ENCODE data around the gene C22orf39. TPM values are rescaled to one million over a fixed set of nuclear protein-coding genes. Genes with fewer than 3 reads are reported as not detected.

C22orf39 gene
- total and polyA plus RNA-seq, 4 donors: 11.3 to 22.4 (median 13.5) TPM

GRCh38 chr22:19467912-19468311 is 20.4 kb upstream of the C22orf39 start:
- Histone ChIP-seq H3K36me3 (ENCODE audit: control insufficient read depth in 4 of 4, insufficient read depth in 3 of 4, low read depth in 1 of 4, low read length in 3 of 4) (peaks cover 38 to 93% (median 79%) of the 10 kb centered on the region in 4 donors), H3K9ac (ENCODE audit: low read depth in 1 of 2, low read length in 2 of 2) (no peak overlapping the region), H3K4me3 (ENCODE audit: low read depth in 1 of 3, low read length in 3 of 3) (no peak overlapping the region), H3K9me3 (ENCODE audit: control insufficient read depth in 4 of 4, low read length in 3 of 4) (no peaks in the 10 kb centered on the region), H3K4me1 (ENCODE audit: control insufficient read depth in 4 of 4, insufficient read depth in 4 of 4, low read length in 3 of 4) (no peaks in the 10 kb centered on the region), H3K27me3 (ENCODE audit: control insufficient read depth in 4 of 4, insufficient read depth in 4 of 4, low read length in 3 of 4) (no peaks in the 10 kb centered on the region), H3K27ac (ENCODE audit: low read depth in 1 of 2, low read length in 2 of 2) (no peak overlapping the region)
- WGBS: 97% methylated on average over 6 of the region's 6 CpGs
- DNase-seq (ENCODE audit: low spot score): no peak
- no peak for TF ChIP-seq TAF1 (conservative IDR thresholded peaks at IDR 0.05)
- TF ChIP-seq HNF4A (conservative IDR thresholded peaks at IDR 0.05): no peak
- no peak for TF ChIP-seq ZBTB33 (IDR thresholded peaks at IDR 0.05)
- no peak for TF ChIP-seq EGR1 (IDR thresholded peaks at IDR 0.05; ENCODE audit: low read depth in 2 of 2)
- no peak for TF ChIP-seq MAX (IDR thresholded peaks at IDR 0.05)
- no peak for TF ChIP-seq JUND (IDR thresholded peaks at IDR 0.05)
- no peak for TF ChIP-seq RXRA (IDR thresholded peaks at IDR 0.05)
- no peak for TF ChIP-seq NR2F2 (IDR thresholded peaks at IDR 0.05)
- no peak for TF ChIP-seq FOXA2 (IDR thresholded peaks at IDR 0.05)
- TF ChIP-seq SP1 (IDR thresholded peaks at IDR 0.05): no peak
- TF ChIP-seq, protein P1, sequence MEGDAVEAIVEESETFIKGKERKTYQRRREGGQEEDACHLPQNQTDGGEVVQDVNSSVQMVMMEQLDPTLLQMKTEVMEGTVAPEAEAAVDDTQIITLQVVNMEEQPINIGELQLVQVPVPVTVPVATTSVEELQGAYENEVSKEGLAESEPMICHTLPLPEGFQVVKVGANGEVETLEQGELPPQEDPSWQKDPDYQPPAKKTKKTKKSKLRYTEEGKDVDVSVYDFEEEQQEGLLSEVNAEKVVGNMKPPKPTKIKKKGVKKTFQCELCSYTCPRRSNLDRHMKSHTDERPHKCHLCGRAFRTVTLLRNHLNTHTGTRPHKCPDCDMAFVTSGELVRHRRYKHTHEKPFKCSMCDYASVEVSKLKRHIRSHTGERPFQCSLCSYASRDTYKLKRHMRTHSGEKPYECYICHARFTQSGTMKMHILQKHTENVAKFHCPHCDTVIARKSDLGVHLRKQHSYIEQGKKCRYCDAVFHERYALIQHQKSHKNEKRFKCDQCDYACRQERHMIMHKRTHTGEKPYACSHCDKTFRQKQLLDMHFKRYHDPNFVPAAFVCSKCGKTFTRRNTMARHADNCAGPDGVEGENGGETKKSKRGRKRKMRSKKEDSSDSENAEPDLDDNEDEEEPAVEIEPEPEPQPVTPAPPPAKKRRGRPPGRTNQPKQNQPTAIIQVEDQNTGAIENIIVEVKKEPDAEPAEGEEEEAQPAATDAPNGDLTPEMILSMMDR (IDR thresholded peaks at IDR 0.05; ENCODE audit: low read depth, low read length, missing input control): no peak
- no peak for TF ChIP-seq YY1 (IDR thresholded peaks at IDR 0.05)
- no peak for TF ChIP-seq HNF4G (IDR thresholded peaks at IDR 0.05)
- TF ChIP-seq ATF3 (IDR thresholded peaks at IDR 0.05): no peak
- no peak for TF ChIP-seq GABPA (IDR thresholded peaks at IDR 0.05 in 1 of 2, conservative IDR thresholded peaks at IDR 0.05 in 1 of 2)
- no peak for TF ChIP-seq RAD21 (IDR thresholded peaks at IDR 0.05)

DNA sequence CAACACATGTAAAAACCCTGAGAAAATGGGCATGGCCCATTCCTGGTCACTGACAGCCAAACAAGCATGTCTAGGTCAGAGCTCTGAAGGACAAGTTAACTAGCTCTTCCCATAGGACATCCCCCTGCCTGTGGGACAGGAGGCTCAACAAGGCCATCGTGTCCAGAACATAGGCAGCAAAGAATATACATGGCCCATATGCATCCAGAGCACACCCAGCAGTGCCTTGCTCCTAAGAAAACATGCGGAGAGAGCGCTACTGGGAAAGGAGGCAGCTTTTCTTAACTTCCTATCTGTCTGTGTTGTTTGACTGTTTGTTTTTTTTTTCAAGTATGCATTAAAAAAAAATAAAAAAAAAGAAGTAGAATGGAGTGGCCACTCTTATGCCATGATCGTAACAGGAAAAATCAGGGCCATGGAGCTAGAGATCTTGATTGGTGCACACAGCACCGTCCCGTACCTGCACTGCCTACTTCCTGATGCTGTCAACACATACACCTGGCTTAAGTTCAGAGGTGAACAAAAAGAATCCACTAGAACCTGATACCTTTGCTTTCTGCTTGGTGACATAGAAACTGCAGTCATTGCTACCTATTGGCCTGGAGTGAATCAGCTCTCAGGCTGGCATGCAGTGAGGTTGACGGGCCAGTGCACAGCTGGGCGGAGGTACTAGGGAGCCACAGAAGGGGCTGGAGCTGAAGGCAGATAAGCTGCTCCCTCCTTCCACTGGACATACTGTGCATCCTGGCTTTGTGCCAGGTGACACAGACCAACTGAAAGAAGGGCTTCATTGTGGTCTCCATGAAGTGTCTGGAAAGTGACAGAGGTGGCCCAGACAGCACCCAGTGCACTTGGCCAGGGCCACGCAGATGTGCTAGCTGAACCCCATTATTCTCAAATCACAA is 19.6 kb upstream of the C22orf39 start:
- TF ChIP-seq TAF1 (conservative IDR thresholded peaks at IDR 0.05) (no peak), GABPA (IDR thresholded peaks at IDR 0.05 in 1 of 2, conservative IDR thresholded peaks at IDR 0.05 in 1 of 2) (no peak), ATF3 (IDR thresholded peaks at IDR 0.05) (no peak), EGR1 (IDR thresholded peaks at IDR 0.05; ENCODE audit: low read depth in 2 of 2) (no peak), FOXA2 (IDR thresholded peaks at IDR 0.05) (no peak), SP1 (IDR thresholded peaks at IDR 0.05) (no peak), JUND (IDR thresholded peaks at IDR 0.05) (no peak), YY1 (IDR thresholded peaks at IDR 0.05) (no peak), MAX (IDR thresholded peaks at IDR 0.05) (no peak)
- TF ChIP-seq, protein P2, sequence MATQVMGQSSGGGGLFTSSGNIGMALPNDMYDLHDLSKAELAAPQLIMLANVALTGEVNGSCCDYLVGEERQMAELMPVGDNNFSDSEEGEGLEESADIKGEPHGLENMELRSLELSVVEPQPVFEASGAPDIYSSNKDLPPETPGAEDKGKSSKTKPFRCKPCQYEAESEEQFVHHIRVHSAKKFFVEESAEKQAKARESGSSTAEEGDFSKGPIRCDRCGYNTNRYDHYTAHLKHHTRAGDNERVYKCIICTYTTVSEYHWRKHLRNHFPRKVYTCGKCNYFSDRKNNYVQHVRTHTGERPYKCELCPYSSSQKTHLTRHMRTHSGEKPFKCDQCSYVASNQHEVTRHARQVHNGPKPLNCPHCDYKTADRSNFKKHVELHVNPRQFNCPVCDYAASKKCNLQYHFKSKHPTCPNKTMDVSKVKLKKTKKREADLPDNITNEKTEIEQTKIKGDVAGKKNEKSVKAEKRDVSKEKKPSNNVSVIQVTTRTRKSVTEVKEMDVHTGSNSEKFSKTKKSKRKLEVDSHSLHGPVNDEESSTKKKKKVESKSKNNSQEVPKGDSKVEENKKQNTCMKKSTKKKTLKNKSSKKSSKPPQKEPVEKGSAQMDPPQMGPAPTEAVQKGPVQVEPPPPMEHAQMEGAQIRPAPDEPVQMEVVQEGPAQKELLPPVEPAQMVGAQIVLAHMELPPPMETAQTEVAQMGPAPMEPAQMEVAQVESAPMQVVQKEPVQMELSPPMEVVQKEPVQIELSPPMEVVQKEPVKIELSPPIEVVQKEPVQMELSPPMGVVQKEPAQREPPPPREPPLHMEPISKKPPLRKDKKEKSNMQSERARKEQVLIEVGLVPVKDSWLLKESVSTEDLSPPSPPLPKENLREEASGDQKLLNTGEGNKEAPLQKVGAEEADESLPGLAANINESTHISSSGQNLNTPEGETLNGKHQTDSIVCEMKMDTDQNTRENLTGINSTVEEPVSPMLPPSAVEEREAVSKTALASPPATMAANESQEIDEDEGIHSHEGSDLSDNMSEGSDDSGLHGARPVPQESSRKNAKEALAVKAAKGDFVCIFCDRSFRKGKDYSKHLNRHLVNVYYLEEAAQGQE (IDR thresholded peaks at IDR 0.05): no peak
- Histone ChIP-seq H3K4me3 (ENCODE audit: low read depth in 1 of 3, low read length in 3 of 3) (no peak overlapping the region), H3K9me3 (ENCODE audit: control insufficient read depth in 4 of 4, low read length in 3 of 4) (no peaks in the 10 kb centered on the region), H3K27me3 (ENCODE audit: control insufficient read depth in 4 of 4, insufficient read depth in 4 of 4, low read length in 3 of 4) (no peaks in the 10 kb centered on the region), H3K27ac (ENCODE audit: low read depth in 1 of 2, low read length in 2 of 2) (no peak overlapping the region), H3K36me3 (ENCODE audit: control insufficient read depth in 4 of 4, insufficient read depth in 3 of 4, low read depth in 1 of 4, low read length in 3 of 4) (peaks cover 33 to 88% (median 76%) of the 10 kb centered on the region in 4 donors), H3K9ac (ENCODE audit: low read depth in 1 of 2, low read length in 2 of 2) (no peak overlapping the region), H3K4me1 (ENCODE audit: control insufficient read depth in 4 of 4, insufficient read depth in 4 of 4, low read length in 3 of 4) (no peaks in the 10 kb centered on the region)
- DNase-seq (ENCODE audit: low spot score): no peak
- 98% methylated on average over 9 of the region's 9 CpGs for WGBS

All from liver (tissue), 9 donors.